BJ (cell line): ENCODE measurements around the gene LHPP. TPM values are rescaled to one million over a fixed set of nuclear protein-coding genes. Genes with fewer than 3 reads are reported as not detected.
A peak's percentile ranks its signal among the peaks of the same experiment; 100 is the strongest.

Experiments used
- CTCF ChIA-PET: fragments of 350-600 bp; formaldehyde crosslinking; extraction: SDS; loops from one replicate; lab custom pipeline; 2021; ENCODE audit warnings: antibody characterized with exemption, inconsistent platforms; lab: Yijun Ruan, JAX
- POLR2A ChIA-PET: fragments of 300-600 bp; sonication (Branson Sonifier 250); formaldehyde crosslinking; extraction: SDS; loops from one replicate; lab custom pipeline; 2021; ENCODE audit warnings: antibody characterized with exemption; lab: Charles Lee
- DNase-seq: peaks from one replicate; pipeline ENCODE4 v3.0.0-alpha.2; 2011; ENCODE audit warnings: low read depth
- H3K27me3 ChIP-seq: 2 replicates; pipeline ENCODE4 v1.6.0; 2011; ENCODE audit warnings: low read length; ENCODE audit not compliant: control insufficient read depth, insufficient read depth
- H3K36me3 ChIP-seq: 2 replicates; pipeline ENCODE4 v1.5.1; 2011; ENCODE audit warnings: low read length; ENCODE audit not compliant: control insufficient read depth, insufficient read depth
- H3K4me3 ChIP-seq: 2 replicates; pipeline ENCODE4 v1.5.1; 2011; ENCODE audit warnings: low read depth, mild to moderate bottlenecking, control low read depth, low read length
- CTCF ChIP-seq: IDR thresholded peaks from 2 replicates; pipeline ENCODE4 v1.5.1; 2011; ENCODE audit warnings: low read depth, mild to moderate bottlenecking, control low read depth, inconsistent platforms, low read length, moderate library complexity; ENCODE audit not compliant: insufficient read depth
- polyA plus RNA-seq: library from polyadenylated mRNA; depleted of rRNA; stranded (reverse); fragments of >200 nt; gene quantifications from 2 replicates; pipeline ENCODE4 v1.2.3, GENCODE V29; 2011

LHPP gene
- polyA plus RNA-seq, 1 experiment, result 23.8 TPM

DNA sequence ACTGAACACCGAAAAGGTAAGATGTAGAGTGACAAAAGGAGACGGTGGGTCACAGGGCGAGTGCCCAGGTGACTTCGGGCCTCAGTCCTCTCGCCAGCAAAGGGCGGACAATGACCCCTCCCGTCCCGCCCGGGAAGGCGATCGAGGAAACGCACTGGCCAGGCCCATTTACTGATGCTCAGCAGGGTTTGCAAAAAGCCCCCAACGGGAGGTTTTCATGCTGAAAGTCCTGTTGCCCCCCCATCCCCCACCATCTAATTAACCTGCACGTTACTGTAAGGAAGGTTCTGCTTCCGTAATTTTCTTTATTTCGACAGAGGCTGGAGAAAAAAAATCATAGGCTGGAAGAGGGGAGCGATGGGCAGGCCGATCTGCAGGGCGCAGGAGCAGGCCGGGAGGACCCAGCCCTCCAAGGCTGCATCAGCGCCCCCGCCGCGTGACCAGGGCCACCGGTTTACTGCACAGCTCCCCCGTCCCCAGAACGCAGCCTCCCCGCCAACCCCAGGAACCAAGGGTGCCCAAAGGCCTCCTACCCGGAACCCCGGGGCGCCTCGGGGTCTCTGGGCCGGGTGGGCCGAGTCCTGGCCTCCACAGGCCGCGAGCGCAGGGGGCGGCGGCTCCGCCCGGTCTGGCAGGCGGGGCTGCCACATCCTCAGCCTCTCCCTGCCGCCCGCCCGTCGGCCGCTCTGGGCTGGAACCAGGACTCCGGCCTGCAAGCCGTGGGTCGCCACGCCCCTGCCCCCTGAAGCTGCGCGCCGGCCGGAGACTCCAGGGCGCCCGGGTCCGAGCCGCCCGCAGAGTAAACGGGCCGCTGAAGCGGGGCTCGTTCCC, 43.5 kb upstream of the LHPP start:
- CTCF ChIA-PET, result interaction anchor here (0.6 to 2.4 kb wide), 5 partner anchors 9 to 1375 kb away, joined by 3 to 12 read pairs (median 3); no protein-coding TSS in a partner anchor
- no peak for TF ChIP-seq CTCF
- no peaks in the 10 kb centered on the region for H3K36me3 ChIP-seq
- DNase-seq, result no peak
- peak overlapping the region; percentile 82 for H3K4me3 ChIP-seq
- POLR2A ChIA-PET, result interaction anchor here (0.7 kb wide), 1 partner anchor 1399 kb away, joined by 5 read pairs; no protein-coding TSS in a partner anchor
- peaks cover 4% of the 10 kb centered on the region for H3K27me3 ChIP-seq

- DNase-seq, result peak; percentile 59
- Histone ChIP-seq H3K27me3 (peaks cover 6% of the 10 kb centered on the region), H3K36me3 (no peaks in the 10 kb centered on the region), H3K4me3 (peak within 1 kb of the TSS; percentile 82)
- ChIA-PET POLR2A (interaction anchor here (0.6 to 0.8 kb wide), 5 partner anchors 24 to 1398 kb away, joined by 3 to 5 read pairs (median 3); partner anchors contain the start of gene LHPP), CTCF (interaction anchor here (0.6 to 1.7 kb wide), 4 partner anchors 422 to 444 kb away, joined by 3 read pairs; no protein-coding TSS in a partner anchor)
- TF ChIP-seq CTCF, result peak; percentile 41
Observed at GRCh38 chr10:124418726-124419501, 42.7 kb upstream of the LHPP start, which contains the start of gene OAT. Gene OAT, minus strand, starts transcription at chr10:124418923. Its CDS starts 6,752 bp downstream, at chr10:124412171.

DNA sequence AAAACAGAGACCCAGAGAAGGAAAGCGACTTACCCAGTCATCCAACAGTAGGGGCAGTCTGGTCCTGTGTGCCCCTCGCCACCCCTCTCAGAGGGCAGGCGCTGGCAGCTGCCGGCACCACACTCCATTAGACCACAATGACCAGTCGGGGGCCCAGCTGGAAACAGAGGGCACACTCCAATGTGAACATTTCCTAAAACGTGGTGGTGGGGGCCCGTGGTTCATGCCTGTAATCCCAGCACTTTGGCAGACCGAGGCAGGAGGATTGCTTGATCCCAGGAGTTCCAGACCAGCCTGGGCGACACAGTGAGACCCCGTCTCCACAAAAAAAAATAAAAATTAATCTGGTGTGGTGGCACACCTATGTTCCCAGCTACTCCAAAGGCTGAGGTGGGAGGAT, 42.0 kb upstream of the LHPP start:
- TF ChIP-seq CTCF, result no peak

DNA sequence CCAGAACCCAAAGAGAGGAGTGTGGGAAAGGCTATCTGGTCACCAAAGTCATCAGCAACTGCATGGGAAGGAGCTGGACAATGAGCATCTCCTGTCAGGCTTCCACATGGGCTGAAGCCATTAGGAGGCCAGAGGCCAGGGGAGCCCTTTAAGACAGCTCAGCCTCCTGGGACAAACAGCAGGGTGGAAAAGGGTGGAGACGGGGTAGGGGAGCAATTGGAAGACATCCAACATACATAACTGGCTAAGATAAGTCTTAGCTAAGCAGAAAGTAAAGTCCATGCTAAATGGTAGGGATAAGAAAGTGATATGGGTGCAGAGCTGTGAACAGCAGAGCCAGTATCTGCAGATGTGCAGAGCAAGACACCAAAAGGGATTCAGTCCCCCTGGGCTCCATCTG, 41.4 kb upstream of the LHPP start:
- no peaks in the 10 kb centered on the region for H3K36me3 ChIP-seq
- POLR2A ChIA-PET, result no interaction called here
- H3K27me3 ChIP-seq, result peaks cover 6% of the 10 kb centered on the region
- CTCF ChIA-PET, result no interaction called here
- no peak overlapping the region for H3K4me3 ChIP-seq
- TF ChIP-seq CTCF, result no peak
- DNase-seq, result no peak

More for the DNA sequence above, 42.0 kb upstream of the LHPP start:
- ChIA-PET POLR2A (interaction anchor here (0.6 to 0.7 kb wide), 3 partner anchors 25 to 346 kb away, joined by 3 read pairs; no protein-coding TSS in a partner anchor), CTCF (interaction anchor here (0.6 to 1.3 kb wide), 2 partner anchors 426 to 429 kb away, joined by 3 read pairs; no protein-coding TSS in a partner anchor)
- no peak for DNase-seq
- peaks cover 6% of the 10 kb centered on the region for H3K27me3 ChIP-seq
- H3K4me3 ChIP-seq, result no peak overlapping the region
- H3K36me3 ChIP-seq, result no peaks in the 10 kb centered on the region
